ENCODE results near the gene FAM53B.
A peak's percentile ranks its signal among the peaks of the same experiment; 100 is the strongest.

The FAM53B gene

GRCh38 chr10:124740369-124741280 is 3.6 kb downstream of the FAM53B start:
- H3K14ac ChIP-seq (ENCODE audit: low read length in 2 of 2), result no peak overlapping the region
- no peaks in the 10 kb centered on the region for H3K9me3 ChIP-seq (ENCODE audit: control insufficient read depth, low read length)
- peak; percentile 82 for DNase-seq
- no peak overlapping the region for H2BK5ac ChIP-seq (ENCODE audit: low read depth, low read length, poor library complexity, severe bottlenecking)
- peak overlapping the region; percentile 39 for H2BK120ac ChIP-seq (ENCODE audit: low read depth, low read length)
- H3K4ac ChIP-seq (ENCODE audit: low read depth in 1 of 2, low read length in 2 of 2), result no peak overlapping the region
- no peaks in the 10 kb centered on the region for H3K27me3 ChIP-seq (ENCODE audit: control insufficient read depth in 1 of 2, insufficient read depth in 1 of 2, low read length in 2 of 2)
- H3K18ac ChIP-seq (ENCODE audit: low read depth in 1 of 2, low read length in 2 of 2), result peak overlapping the region in 1 of 2 experiments; percentile 7
- H3K79me1 ChIP-seq (replicated peaks; ENCODE audit: low read length, poor library complexity, severe bottlenecking), result peaks cover 39% of the 10 kb centered on the region
- peak overlapping the region in 1 of 2 experiments; percentile 67 for H3K4me3 ChIP-seq (ENCODE audit: insufficient read depth in 1 of 2, low read depth in 1 of 2, low read length in 2 of 2)
- H3K36me3 ChIP-seq (ENCODE audit: control insufficient read depth in 1 of 2, insufficient read depth in 2 of 2, low read depth in 1 of 2, low read length in 2 of 2), result peaks cover 0 to 4% of the 10 kb centered on the region in 2 experiments
- peak overlapping the region; percentile 26 for H2BK15ac ChIP-seq (ENCODE audit: low read depth, poor library complexity, severe bottlenecking)
- no peak overlapping the region for H2BK12ac ChIP-seq (ENCODE audit: low read length in 2 of 2)
- no peak overlapping the region for H4K8ac ChIP-seq (ENCODE audit: low read length)
- H3K4me1 ChIP-seq (ENCODE audit: control insufficient read depth, insufficient read depth, low read depth, low read length), result peaks cover 25% of the 10 kb centered on the region
- H2AFZ ChIP-seq (ENCODE audit: low read depth, low read length), result no peak overlapping the region
- H4K91ac ChIP-seq (ENCODE audit: low read length), result no peak overlapping the region
- H3K23ac ChIP-seq (ENCODE audit: low read length in 2 of 2), result no peak overlapping the region
- 16% methylated on average over 13 of the region's 18 CpGs for WGBS
- no peak overlapping the region for H2AK5ac ChIP-seq (ENCODE audit: low read length, severe bottlenecking)
- peak overlapping the region; percentile 82 for H3K9ac ChIP-seq (ENCODE audit: low read length)
- no peak overlapping the region for H3K27ac ChIP-seq (ENCODE audit: low read length, poor library complexity, severe bottlenecking)
- no peak overlapping the region for H3K4me2 ChIP-seq (ENCODE audit: low read length, poor library complexity, severe bottlenecking)

- Histone ChIP-seq H3K4me1 (ENCODE audit: control insufficient read depth, insufficient read depth, low read depth, low read length) (peaks cover 25% of the 10 kb centered on the region), H3K4ac (ENCODE audit: low read depth in 1 of 2, low read length in 2 of 2) (no peak overlapping the region), H3K23ac (ENCODE audit: low read length in 2 of 2) (no peak overlapping the region), H3K36me3 (ENCODE audit: control insufficient read depth in 1 of 2, insufficient read depth in 2 of 2, low read depth in 1 of 2, low read length in 2 of 2) (peaks cover 0 to 4% of the 10 kb centered on the region in 2 experiments), H3K14ac (ENCODE audit: low read length in 2 of 2) (no peak overlapping the region), H3K18ac (ENCODE audit: low read depth in 1 of 2, low read length in 2 of 2) (no peak overlapping the region), H3K79me1 (replicated peaks; ENCODE audit: low read length, poor library complexity, severe bottlenecking) (peaks cover 42% of the 10 kb centered on the region), H2AFZ (ENCODE audit: low read depth, low read length) (no peak overlapping the region), H2BK5ac (ENCODE audit: low read depth, low read length, poor library complexity, severe bottlenecking) (no peak overlapping the region), H4K91ac (ENCODE audit: low read length) (no peak overlapping the region), H3K4me2 (ENCODE audit: low read length, poor library complexity, severe bottlenecking) (no peak overlapping the region), H3K27me3 (ENCODE audit: control insufficient read depth in 1 of 2, insufficient read depth in 1 of 2, low read length in 2 of 2) (no peaks in the 10 kb centered on the region), H2BK12ac (ENCODE audit: low read length in 2 of 2) (peak overlapping the region in 1 of 2 experiments; percentile 43), H2AK5ac (ENCODE audit: low read length, severe bottlenecking) (no peak overlapping the region), H3K9ac (ENCODE audit: low read length) (peak overlapping the region; percentile 82), H4K8ac (ENCODE audit: low read length) (no peak overlapping the region), H2BK120ac (ENCODE audit: low read depth, low read length) (no peak overlapping the region), H2BK15ac (ENCODE audit: low read depth, poor library complexity, severe bottlenecking) (no peak overlapping the region), H3K27ac (ENCODE audit: low read length, poor library complexity, severe bottlenecking) (no peak overlapping the region), H3K9me3 (ENCODE audit: control insufficient read depth, low read length) (no peaks in the 10 kb centered on the region), H3K4me3 (ENCODE audit: insufficient read depth in 1 of 2, low read depth in 1 of 2, low read length in 2 of 2) (peak overlapping the region in 1 of 2 experiments; percentile 67)
- WGBS, result 31% methylated on average over 7 of the region's 7 CpGs
- DNase-seq, result no peak
Observed at GRCh38 chr10:124739986-124740368, 4.2 kb downstream of the FAM53B start.

GRCh38 chr10:124739119-124739921 is 4.9 kb downstream of the FAM53B start:
- peak; percentile 75 for DNase-seq
- no peak overlapping the region for H3K23ac ChIP-seq (ENCODE audit: low read length in 2 of 2)
- H3K4me3 ChIP-seq (ENCODE audit: insufficient read depth in 1 of 2, low read depth in 1 of 2, low read length in 2 of 2), result peak overlapping the region in 1 of 2 experiments; percentile 67
- H4K8ac ChIP-seq (ENCODE audit: low read length), result peak overlapping the region; percentile 28
- H3K79me1 ChIP-seq (replicated peaks; ENCODE audit: low read length, poor library complexity, severe bottlenecking), result peaks cover 46% of the 10 kb centered on the region
- H2AFZ ChIP-seq (ENCODE audit: low read depth, low read length), result no peak overlapping the region
- H2BK15ac ChIP-seq (ENCODE audit: low read depth, poor library complexity, severe bottlenecking), result peak overlapping the region; percentile 78
- peak overlapping the region; percentile 59 for H4K91ac ChIP-seq (ENCODE audit: low read length)
- H3K36me3 ChIP-seq (ENCODE audit: control insufficient read depth in 1 of 2, insufficient read depth in 2 of 2, low read depth in 1 of 2, low read length in 2 of 2), result peaks cover 0 to 9% of the 10 kb centered on the region in 2 experiments
- H3K9me3 ChIP-seq (ENCODE audit: control insufficient read depth, low read length), result no peaks in the 10 kb centered on the region
- H3K9ac ChIP-seq (ENCODE audit: low read length), result peak overlapping the region; percentile 82
- H3K14ac ChIP-seq (ENCODE audit: low read length in 2 of 2), result peak overlapping the region in 1 of 2 experiments; percentile 11
- H3K4me2 ChIP-seq (ENCODE audit: low read length, poor library complexity, severe bottlenecking), result no peak overlapping the region
- H3K4ac ChIP-seq (ENCODE audit: low read depth in 1 of 2, low read length in 2 of 2), result peak overlapping the region; percentile 27 to 69
- WGBS, result 44% methylated on average over 13 of the region's 13 CpGs
- no peaks in the 10 kb centered on the region for H3K27me3 ChIP-seq (ENCODE audit: control insufficient read depth in 1 of 2, insufficient read depth in 1 of 2, low read length in 2 of 2)
- H2AK5ac ChIP-seq (ENCODE audit: low read length, severe bottlenecking), result no peak overlapping the region
- H2BK12ac ChIP-seq (ENCODE audit: low read length in 2 of 2), result peak overlapping the region in 1 of 2 experiments; percentile 98
- no peak overlapping the region for H3K27ac ChIP-seq (ENCODE audit: low read length, poor library complexity, severe bottlenecking)
- H2BK120ac ChIP-seq (ENCODE audit: low read depth, low read length), result peak overlapping the region; percentile 54
- peaks cover 25% of the 10 kb centered on the region for H3K4me1 ChIP-seq (ENCODE audit: control insufficient read depth, insufficient read depth, low read depth, low read length)
- H3K18ac ChIP-seq (ENCODE audit: low read depth in 1 of 2, low read length in 2 of 2), result peak overlapping the region; percentile 63 to 94
- H2BK5ac ChIP-seq (ENCODE audit: low read depth, low read length, poor library complexity, severe bottlenecking), result no peak overlapping the region

- peak overlapping the region in 1 of 2 experiments; percentile 19 for H2BK12ac ChIP-seq (ENCODE audit: low read length in 2 of 2)
- no peaks in the 10 kb centered on the region for H3K9me3 ChIP-seq (ENCODE audit: control insufficient read depth, low read length)
- H2AFZ ChIP-seq (ENCODE audit: low read depth, low read length), result no peak overlapping the region
- H2BK120ac ChIP-seq (ENCODE audit: low read depth, low read length), result no peak overlapping the region
- H3K23ac ChIP-seq (ENCODE audit: low read length in 2 of 2), result no peak overlapping the region
- no peak overlapping the region for H3K4me3 ChIP-seq (ENCODE audit: insufficient read depth in 1 of 2, low read depth in 1 of 2, low read length in 2 of 2)
- no peak for DNase-seq
- H3K27me3 ChIP-seq (ENCODE audit: control insufficient read depth in 1 of 2, insufficient read depth in 1 of 2, low read length in 2 of 2), result no peaks in the 10 kb centered on the region
- peak overlapping the region in 1 of 2 experiments; percentile 46 for H3K18ac ChIP-seq (ENCODE audit: low read depth in 1 of 2, low read length in 2 of 2)
- H4K91ac ChIP-seq (ENCODE audit: low read length), result no peak overlapping the region
- H2BK5ac ChIP-seq (ENCODE audit: low read depth, low read length, poor library complexity, severe bottlenecking), result no peak overlapping the region
- H2BK15ac ChIP-seq (ENCODE audit: low read depth, poor library complexity, severe bottlenecking), result no peak overlapping the region
- H3K27ac ChIP-seq (ENCODE audit: low read length, poor library complexity, severe bottlenecking), result no peak overlapping the region
- peaks cover 0 to 11% of the 10 kb centered on the region in 2 experiments for H3K36me3 ChIP-seq (ENCODE audit: control insufficient read depth in 1 of 2, insufficient read depth in 2 of 2, low read depth in 1 of 2, low read length in 2 of 2)
- H3K14ac ChIP-seq (ENCODE audit: low read length in 2 of 2), result no peak overlapping the region
- H3K9ac ChIP-seq (ENCODE audit: low read length), result no peak overlapping the region
- H2AK5ac ChIP-seq (ENCODE audit: low read length, severe bottlenecking), result no peak overlapping the region
- no peak overlapping the region for H3K4me2 ChIP-seq (ENCODE audit: low read length, poor library complexity, severe bottlenecking)
- no peak overlapping the region for H4K8ac ChIP-seq (ENCODE audit: low read length)
- WGBS, result 82% methylated on average over 5 of the region's 6 CpGs
- peaks cover 25% of the 10 kb centered on the region for H3K4me1 ChIP-seq (ENCODE audit: control insufficient read depth, insufficient read depth, low read depth, low read length)
- no peak overlapping the region for H3K4ac ChIP-seq (ENCODE audit: low read depth in 1 of 2, low read length in 2 of 2)
- H3K79me1 ChIP-seq (replicated peaks; ENCODE audit: low read length, poor library complexity, severe bottlenecking), result peaks cover 54% of the 10 kb centered on the region
Observed at GRCh38 chr10:124738441-124738840, 5.7 kb downstream of the FAM53B start.
